ENCODE results near the gene F8. TPM values are rescaled to one million over a fixed set of nuclear protein-coding genes. Genes with fewer than 3 reads are reported as not detected.

F8 gene
- total RNA-seq, 1 experiment from 2014 or later = 2.6 TPM

GRCh38 chrX:154902408-154902807 is 120.1 kb downstream of the F8 start:
- Histone ChIP-seq H3K9me2 (ENCODE audit: insufficient read depth) (no peaks in the 10 kb centered on the region), H3K9me3 (ENCODE audit: control insufficient read depth in 1 of 2, insufficient read depth in 1 of 2, low read depth in 1 of 2, low read length in 2 of 2) (no peaks in the 10 kb centered on the region), H3K4me1 (ENCODE audit: control insufficient read depth in 1 of 2, insufficient read depth in 2 of 2, low read length in 2 of 2) (no peaks in the 10 kb centered on the region), H3K27ac (ENCODE audit: low read depth, low read length) (no peak overlapping the region), H3K36me3 (ENCODE audit: control insufficient read depth in 1 of 2, insufficient read depth in 2 of 2, low read length in 2 of 2) (no peaks in the 10 kb centered on the region), H3K27me3 (ENCODE audit: insufficient read depth, low read length) (no peaks in the 10 kb centered on the region), H3K9ac (ENCODE audit: low read length) (no peak overlapping the region), H3K79me2 (ENCODE audit: insufficient read depth, low read length) (no peaks in the 10 kb centered on the region), H3K4me3 (replicated peaks in 1 of 2; ENCODE audit: low read depth in 1 of 2, low read length in 2 of 2) (no peak overlapping the region), H2AFZ (ENCODE audit: low read depth, low read length, poor library complexity, severe bottlenecking) (no peak overlapping the region), H3K4me2 (ENCODE audit: low read length) (no peak overlapping the region), H4K20me1 (ENCODE audit: insufficient read depth) (no peaks in the 10 kb centered on the region)
- ATAC-seq = no peak
- ChIA-PET POLR2A (no interaction called here), CTCF (no interaction called here), RAD21 (ENCODE audit: low non-redundant PET in 1 of 2, low total read pairs in 2 of 2, uncharacterized antibody in 2 of 2, unreplicated experiment in 2 of 2) (no interaction called here)
- no TSS peak for BruUV-seq (replicated peaks)
- TF ChIP-seq EZH2 (IDR thresholded peaks at IDR 0.05) (no peak), CBX3 (IDR thresholded peaks at IDR 0.05; ENCODE audit: low read depth) (no peak), YY1 (IDR thresholded peaks at IDR 0.05; ENCODE audit: extremely low read depth, insufficient replicate concordance, low read depth, low read length) (no peak), REST (IDR thresholded peaks at IDR 0.05; ENCODE audit: low read depth) (no peak), RAD21 (IDR thresholded peaks at IDR 0.05; ENCODE audit: low read depth) (no peak), MAX (IDR thresholded peaks at IDR 0.05) (no peak), CEBPB (IDR thresholded peaks at IDR 0.05; ENCODE audit: low read depth) (no peak), POLR2A (IDR thresholded peaks at IDR 0.05; ENCODE audit: borderline replicate concordance, extremely low read depth, insufficient read depth, insufficient read length) (no peak), JUND (IDR thresholded peaks at IDR 0.05) (no peak), ZFX (IDR thresholded peaks at IDR 0.05) (no peak), ELF1 (IDR thresholded peaks at IDR 0.05; ENCODE audit: borderline replicate concordance, low read depth) (no peak), SRF (IDR thresholded peaks at IDR 0.05; ENCODE audit: low read depth) (no peak), SP1 (IDR thresholded peaks at IDR 0.05; ENCODE audit: low read depth) (no peak), ATF3 (IDR thresholded peaks at IDR 0.05) (no peak), ZBTB33 (IDR thresholded peaks at IDR 0.05; ENCODE audit: extremely low read depth, insufficient replicate concordance, low read length) (no peak), ZNF274 (IDR thresholded peaks at IDR 0.05; ENCODE audit: low read depth, low read length) (no peak), EZH2phosphoT487 (IDR thresholded peaks at IDR 0.05; ENCODE audit: borderline replicate concordance) (no peak), SIN3A (IDR thresholded peaks at IDR 0.05; ENCODE audit: low read depth) (no peak)
- intact Hi-C loops (cut with micrococcal nuclease) = no loop called here
- no peak for DNase-seq (ENCODE audit: low read depth, low spot score)
